ENCODE results near the gene EVA1B. TPM values are rescaled to one million over a fixed set of nuclear protein-coding genes. Genes with fewer than 3 reads are reported as not detected.

EVA1B gene
- total RNA-seq, 4 donors from 2014 or later, result 20.9 to 122 (median 62.4) TPM

DNA sequence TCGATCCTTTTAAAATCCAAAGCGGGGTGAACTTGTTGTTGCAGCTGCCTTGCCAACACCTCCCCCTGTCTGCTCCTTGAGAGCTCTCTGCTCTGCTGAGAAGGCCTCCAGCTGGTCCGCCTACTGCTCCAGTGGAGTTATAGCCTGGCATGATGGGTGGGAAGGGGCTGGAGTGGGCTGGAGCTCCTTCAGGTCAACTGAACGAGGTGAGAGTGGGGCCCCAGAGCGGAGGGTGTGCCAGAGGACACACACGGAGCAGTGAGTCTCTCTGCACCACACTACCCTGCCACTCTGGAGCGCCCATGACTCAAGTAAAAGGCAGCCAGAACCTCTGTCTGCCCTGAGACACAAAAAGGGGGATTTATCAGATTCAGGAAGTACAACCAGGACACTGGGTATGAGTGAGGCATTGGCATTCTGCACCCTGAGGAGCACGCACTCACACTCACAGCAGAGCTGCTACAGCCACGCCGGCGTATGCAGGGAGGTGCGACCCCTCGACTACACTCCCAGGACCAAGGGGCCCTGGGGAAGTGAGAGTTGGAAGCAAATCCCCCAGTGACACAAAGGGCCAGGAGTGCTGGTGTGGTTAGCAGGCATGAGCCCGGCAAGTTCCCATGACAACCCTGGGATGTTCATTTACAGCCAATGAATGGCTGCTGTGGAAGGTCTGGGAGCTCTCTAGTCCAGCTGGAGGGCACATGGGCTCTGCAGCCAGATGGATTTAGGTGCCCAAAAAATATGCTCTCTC lies 28.0 kb upstream of the EVA1B start:
- TF ChIP-seq POLR2A (IDR thresholded peaks at IDR 0.05), result no peak
- TF ChIP-seq, protein P1, sequence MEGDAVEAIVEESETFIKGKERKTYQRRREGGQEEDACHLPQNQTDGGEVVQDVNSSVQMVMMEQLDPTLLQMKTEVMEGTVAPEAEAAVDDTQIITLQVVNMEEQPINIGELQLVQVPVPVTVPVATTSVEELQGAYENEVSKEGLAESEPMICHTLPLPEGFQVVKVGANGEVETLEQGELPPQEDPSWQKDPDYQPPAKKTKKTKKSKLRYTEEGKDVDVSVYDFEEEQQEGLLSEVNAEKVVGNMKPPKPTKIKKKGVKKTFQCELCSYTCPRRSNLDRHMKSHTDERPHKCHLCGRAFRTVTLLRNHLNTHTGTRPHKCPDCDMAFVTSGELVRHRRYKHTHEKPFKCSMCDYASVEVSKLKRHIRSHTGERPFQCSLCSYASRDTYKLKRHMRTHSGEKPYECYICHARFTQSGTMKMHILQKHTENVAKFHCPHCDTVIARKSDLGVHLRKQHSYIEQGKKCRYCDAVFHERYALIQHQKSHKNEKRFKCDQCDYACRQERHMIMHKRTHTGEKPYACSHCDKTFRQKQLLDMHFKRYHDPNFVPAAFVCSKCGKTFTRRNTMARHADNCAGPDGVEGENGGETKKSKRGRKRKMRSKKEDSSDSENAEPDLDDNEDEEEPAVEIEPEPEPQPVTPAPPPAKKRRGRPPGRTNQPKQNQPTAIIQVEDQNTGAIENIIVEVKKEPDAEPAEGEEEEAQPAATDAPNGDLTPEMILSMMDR (IDR thresholded peaks at IDR 0.05), result no peak
- DNase-seq, result no peak
- H3K27ac ChIP-seq, result peak overlapping the region; percentile 17 to 37
- H3K27me3 ChIP-seq, result no peaks in the 10 kb centered on the region
- no peaks in the 10 kb centered on the region for H3K36me3 ChIP-seq
- intact Hi-C loops (cut with DNase I; ENCODE audit: low total_unique reads), result no loop called here
- no peaks in the 10 kb centered on the region for H3K4me1 ChIP-seq
- H3K9me3 ChIP-seq, result no peaks in the 10 kb centered on the region
- H3K4me3 ChIP-seq, result no peak overlapping the region

DNA sequence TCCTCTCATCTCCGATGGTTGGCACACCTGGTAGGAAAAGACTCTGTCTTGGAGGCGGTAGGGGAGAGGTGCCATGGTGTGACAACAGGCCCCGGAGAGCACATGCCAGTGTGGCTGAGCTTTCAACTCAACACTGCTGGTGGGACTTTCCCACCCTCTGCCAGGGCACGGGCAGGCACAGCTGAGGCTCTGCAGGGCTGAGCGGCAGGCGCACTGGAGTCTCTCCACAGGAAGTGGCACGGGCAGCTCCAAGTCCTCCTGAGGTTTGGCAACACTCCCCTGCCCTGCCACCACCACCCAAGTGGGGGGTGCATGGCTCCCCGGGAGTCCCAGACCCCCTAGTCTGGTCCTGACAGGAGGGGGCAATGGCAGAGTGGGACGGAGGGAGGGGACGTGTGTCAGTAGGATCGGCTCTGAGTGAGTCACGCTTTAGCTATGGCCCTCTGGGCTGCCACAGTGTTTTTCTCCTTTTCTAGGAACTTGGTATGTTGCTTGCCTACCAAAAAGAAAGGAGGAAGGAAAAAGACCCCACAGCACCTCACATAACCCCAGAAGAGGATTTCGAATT lies 27.3 kb upstream of the EVA1B start:
- Histone ChIP-seq H3K27ac (peak overlapping the region; percentile 17 to 37), H3K4me1 (no peaks in the 10 kb centered on the region), H3K9me3 (no peaks in the 10 kb centered on the region), H3K36me3 (no peaks in the 10 kb centered on the region), H3K4me3 (no peak overlapping the region), H3K27me3 (no peaks in the 10 kb centered on the region)
- intact Hi-C loops (cut with DNase I; ENCODE audit: low total_unique reads), result no loop called here
- no peak for DNase-seq
- no peak for TF ChIP-seq POLR2A (IDR thresholded peaks at IDR 0.05)
- TF ChIP-seq, protein P1 (IDR thresholded peaks at IDR 0.05), result no peak

DNA sequence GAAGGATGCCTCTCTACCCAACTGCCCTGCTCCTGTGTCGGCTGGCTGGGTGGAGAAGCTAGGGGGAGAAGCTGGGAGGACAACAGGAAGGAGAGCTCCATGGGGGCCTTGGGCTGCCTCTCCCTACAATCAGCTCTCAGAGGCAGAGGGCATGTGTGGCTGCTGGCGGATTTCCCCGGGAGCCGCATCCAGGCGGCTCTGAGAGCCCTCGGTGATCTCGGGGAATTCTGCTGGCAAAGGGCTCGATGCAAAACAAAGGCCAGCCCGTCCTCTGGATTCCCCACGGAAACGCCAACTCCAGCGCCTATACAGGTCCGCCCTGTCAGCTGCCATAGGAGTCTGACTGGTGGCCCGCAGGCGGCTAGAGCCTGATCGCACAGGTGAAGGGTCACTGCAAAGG lies 26.4 kb upstream of the EVA1B start:
- Histone ChIP-seq H3K36me3 (no peaks in the 10 kb centered on the region), H3K4me1 (no peaks in the 10 kb centered on the region), H3K4me3 (no peak overlapping the region), H3K27ac (no peak overlapping the region), H3K27me3 (no peaks in the 10 kb centered on the region), H3K9me3 (no peaks in the 10 kb centered on the region)
- intact Hi-C loops (cut with DNase I; ENCODE audit: low total_unique reads), result no loop called here
- no peak for TF ChIP-seq POLR2A (IDR thresholded peaks at IDR 0.05)
- TF ChIP-seq, protein P1 (IDR thresholded peaks at IDR 0.05), result no peak
- no peak for DNase-seq

DNA sequence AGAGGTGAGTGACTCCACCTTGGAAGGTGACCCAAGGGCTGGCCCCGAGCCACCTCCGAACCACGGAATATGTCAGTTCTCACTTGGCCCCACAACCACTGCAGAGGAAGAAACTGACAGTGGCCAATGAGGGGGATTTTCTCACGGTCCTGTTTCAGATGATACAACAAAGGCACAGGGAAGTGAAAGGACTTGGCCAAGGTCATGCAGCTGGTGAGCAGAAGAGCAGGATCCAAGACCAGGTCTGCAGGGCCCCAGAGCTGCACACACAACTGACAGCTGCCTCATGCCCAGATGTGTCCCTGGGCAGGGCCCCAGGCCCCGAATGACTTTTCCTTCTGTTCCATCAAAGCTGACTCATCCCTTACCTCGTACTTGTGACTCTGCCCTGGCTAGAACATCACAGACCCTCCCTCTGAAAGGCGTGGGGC lies 25.8 kb upstream of the EVA1B start:
- DNase-seq, result no peak

More for the DNA sequence above, 25.8 kb upstream of the EVA1B start:
- Histone ChIP-seq H3K9me3 (no peaks in the 10 kb centered on the region), H3K36me3 (no peaks in the 10 kb centered on the region), H3K27ac (no peak overlapping the region), H3K4me3 (no peak overlapping the region), H3K27me3 (no peaks in the 10 kb centered on the region), H3K4me1 (no peaks in the 10 kb centered on the region)
- intact Hi-C loops (cut with DNase I; ENCODE audit: low total_unique reads), result no loop called here
- no peak for TF ChIP-seq POLR2A (IDR thresholded peaks at IDR 0.05)
- TF ChIP-seq, protein P1 (IDR thresholded peaks at IDR 0.05), result no peak

Data from uterus (tissue), 4 donors.